Thymus (tissue), 11 donors: ENCODE measurements around the gene PCDHGA5. TPM values are rescaled to one million over a fixed set of nuclear protein-coding genes. Genes with fewer than 3 reads are reported as not detected.
"Not testable (repeated sequence)": the region's sequence is repeated elsewhere in the genome, so short reads cannot be mapped to it uniquely, and the experiment has no call there.

ENCODE experiments used
- DNase-seq, 9 donors: peaks; one replicate each; pipeline ENCODE4 v3.0.0-alpha.2; 2013; ENCODE audit warnings: low spot score in 9 of 9, low read depth in 6 of 9, missing footprints in 1 of 9
- H3K27ac ChIP-seq, 2 donors: one replicate each; pipeline ENCODE4 v1.5.1; 2013; ENCODE audit warnings: control low read depth in 1 of 2, low read depth in 1 of 2, low read length in 1 of 2, mild to moderate bottlenecking in 1 of 2, moderate library complexity in 1 of 2
- H3K27me3 ChIP-seq, 2 donors: one replicate each; pipeline ENCODE4 v1.5.1; 2013; ENCODE audit warnings: low read length in 1 of 2; ENCODE audit not compliant: control insufficient read depth in 2 of 2, insufficient read depth in 1 of 2
- H3K36me3 ChIP-seq, 2 donors: one replicate each; pipeline ENCODE4 v1.5.1; 2013; ENCODE audit warnings: low read length in 1 of 2, mild to moderate bottlenecking in 1 of 2, moderate library complexity in 1 of 2; ENCODE audit not compliant: control insufficient read depth in 2 of 2, insufficient read depth in 2 of 2
- H3K4me1 ChIP-seq, 2 donors: one replicate each; pipeline ENCODE4 v1.5.1; 2013; ENCODE audit warnings: low read length in 2 of 2; ENCODE audit not compliant: control insufficient read depth in 2 of 2, insufficient read depth in 2 of 2
- H3K4me3 ChIP-seq, 2 donors: one replicate each; pipeline ENCODE4 v1.5.1; 2013; ENCODE audit warnings: low read length in 2 of 2, control low read depth in 1 of 2, mild to moderate bottlenecking in 1 of 2
- H3K9me3 ChIP-seq, 2 donors: one replicate each; pipeline ENCODE4 v1.5.1; 2013; ENCODE audit warnings: low read length in 1 of 2, mild to moderate bottlenecking in 1 of 2; ENCODE audit not compliant: control insufficient read depth in 2 of 2, insufficient read depth in 1 of 2
- WGBS: extraction: QIAGEN DNeasy Blood & Tissue Kit; methylation state at CpG from one replicate; pipeline ENCODE4 v1.1.7; 2013; 5-methylcytosine and 5-hydroxymethylcytosine counted together
- polyA plus RNA-seq: library from polyadenylated mRNA; stranded (reverse); fragments of 200-250 nt; gene quantifications from one replicate; pipeline ENCODE4 v1.2.3, GENCODE V29; 2013
- total RNA-seq: library from RNA; stranded (reverse); fragments of 120-200 nt; gene quantifications from one replicate; pipeline ENCODE4 v1.2.4, GENCODE V29; 2013
- donor health status: healthy.

Gene PCDHGA5
- total and polyA plus RNA-seq, 2 donors, result 0.18 to 0.19 TPM

DNA sequence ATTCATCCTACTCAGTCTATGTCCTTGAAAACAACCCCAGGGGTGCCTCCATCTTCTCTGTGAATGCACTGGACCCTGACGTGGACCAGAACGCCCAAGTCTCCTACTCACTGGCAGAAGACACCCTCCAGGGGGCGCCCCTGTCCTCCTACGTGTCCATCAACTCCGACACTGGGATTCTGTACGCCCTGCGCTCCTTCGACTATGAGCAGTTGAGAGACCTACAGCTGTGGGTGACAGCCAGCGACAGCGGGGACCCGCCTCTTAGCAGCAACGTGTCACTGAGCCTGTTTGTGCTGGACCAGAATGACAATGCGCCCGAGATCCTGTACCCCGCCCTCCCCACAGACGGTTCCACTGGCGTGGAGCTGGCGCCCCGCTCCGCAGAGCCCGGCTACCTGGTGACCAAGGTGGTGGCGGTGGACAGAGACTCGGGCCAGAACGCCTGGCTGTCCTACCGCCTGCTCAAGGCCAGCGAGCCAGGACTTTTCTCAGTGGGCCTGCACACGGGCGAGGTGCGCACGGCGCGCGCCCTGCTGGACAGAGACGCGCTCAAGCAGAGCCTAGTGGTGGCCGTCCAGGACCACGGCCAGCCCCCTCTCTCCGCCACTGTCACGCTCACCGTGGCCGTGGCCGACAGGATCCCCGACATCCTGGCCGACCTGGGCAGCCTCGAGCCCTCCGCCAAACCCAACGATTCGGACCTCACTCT is 11.6 kb downstream of the PCDHGA5 start:
- peaks cover 0 to 50% of the 10 kb centered on the region in 2 donors for H3K27me3 ChIP-seq
- H3K4me3 ChIP-seq, H3K36me3 ChIP-seq, H3K4me1 ChIP-seq, DNase-seq, H3K27ac ChIP-seq: not testable (repeated sequence)
- WGBS, result 62% methylated on average over 40 of the region's 48 CpGs
- peaks cover 12 to 47% of the 10 kb centered on the region in 2 donors for H3K9me3 ChIP-seq

DNA sequence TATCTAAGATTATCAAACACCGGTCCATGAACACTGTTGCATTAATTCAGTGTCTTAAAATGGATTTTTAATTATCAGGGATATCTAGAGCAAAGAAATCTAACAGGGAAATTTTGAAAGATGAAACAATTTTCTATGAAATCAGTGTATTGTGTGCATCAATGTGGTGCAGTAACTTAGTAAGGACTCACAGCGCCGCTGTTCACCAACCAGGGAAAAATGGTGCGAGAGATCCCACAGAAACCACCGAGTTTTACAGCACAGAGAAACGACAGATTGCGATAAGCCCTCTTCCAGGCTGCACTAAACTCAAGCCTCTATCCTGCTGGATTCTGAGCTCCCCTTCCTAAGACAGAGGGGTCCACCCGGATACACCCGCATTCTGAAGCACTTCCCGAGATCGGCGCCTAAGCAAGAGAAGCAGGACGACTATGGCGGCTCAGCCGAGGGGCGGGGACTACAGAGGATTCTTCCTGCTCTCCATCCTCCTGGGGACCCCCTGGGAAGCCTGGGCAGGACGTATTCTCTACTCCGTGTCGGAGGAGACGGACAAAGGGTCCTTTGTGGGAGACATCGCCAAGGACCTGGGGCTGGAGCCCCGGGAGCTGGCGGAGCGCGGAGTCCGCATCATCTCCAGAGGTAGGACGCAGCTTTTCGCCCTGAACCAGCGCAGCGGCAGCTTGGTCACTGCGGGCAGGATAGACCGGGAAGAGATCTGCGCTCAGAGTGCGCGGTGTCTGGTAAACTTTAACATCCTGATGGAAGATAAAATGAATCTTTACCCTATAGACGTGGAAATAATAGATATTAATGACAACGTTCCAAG is 18.7 kb downstream of the PCDHGA5 start, which contains the start of gene PCDHGA7:
TSS of gene PCDHGA7 (plus strand) at position 274 of the 826 bp plus-strand sequence. CDS start at position 432, 158 bp downstream.
- H3K27ac ChIP-seq, result no peak within 1 kb of the TSS
- H3K36me3 ChIP-seq, result no peaks in the 10 kb centered on the region
- WGBS, result 23% methylated on average over 37 of the region's 37 CpGs
- H3K4me1 ChIP-seq, result no peaks in the 10 kb centered on the region
- H3K9me3 ChIP-seq, result peaks cover 7 to 25% of the 10 kb centered on the region in 2 donors
- H3K27me3 ChIP-seq, result peaks cover 3 to 39% of the 10 kb centered on the region in 2 donors
- peak within 1 kb of the TSS in 1 of 2 donors; percentile 27 for H3K4me3 ChIP-seq
- no peak for DNase-seq

- Histone ChIP-seq H3K9me3 (peaks cover 7 to 24% of the 10 kb centered on the region in 2 donors), H3K27me3 (peaks cover 3 to 42% of the 10 kb centered on the region in 2 donors), H3K27ac (no peak overlapping the region), H3K36me3 (no peaks in the 10 kb centered on the region), H3K4me1 (no peaks in the 10 kb centered on the region), H3K4me3 (no peak overlapping the region)
- no peak for DNase-seq
- 47% methylated on average over 21 of the region's 21 CpGs for WGBS
These were observed 19.4 kb downstream of the PCDHGA5 start for GRCh38 chr5:141383345-141383744.

GRCh38 chr5:141384471-141385267 is 20.7 kb downstream of the PCDHGA5 start:
- Histone ChIP-seq H3K27me3 (peaks cover 3 to 55% of the 10 kb centered on the region in 2 donors), H3K27ac (no peak overlapping the region), H3K9me3 (peaks cover 8 to 34% of the 10 kb centered on the region in 2 donors), H3K4me3 (no peak overlapping the region), H3K4me1 (no peaks in the 10 kb centered on the region), H3K36me3 (no peaks in the 10 kb centered on the region)
- no peak for DNase-seq
- 60% methylated on average over 43 of the region's 43 CpGs for WGBS

DNA sequence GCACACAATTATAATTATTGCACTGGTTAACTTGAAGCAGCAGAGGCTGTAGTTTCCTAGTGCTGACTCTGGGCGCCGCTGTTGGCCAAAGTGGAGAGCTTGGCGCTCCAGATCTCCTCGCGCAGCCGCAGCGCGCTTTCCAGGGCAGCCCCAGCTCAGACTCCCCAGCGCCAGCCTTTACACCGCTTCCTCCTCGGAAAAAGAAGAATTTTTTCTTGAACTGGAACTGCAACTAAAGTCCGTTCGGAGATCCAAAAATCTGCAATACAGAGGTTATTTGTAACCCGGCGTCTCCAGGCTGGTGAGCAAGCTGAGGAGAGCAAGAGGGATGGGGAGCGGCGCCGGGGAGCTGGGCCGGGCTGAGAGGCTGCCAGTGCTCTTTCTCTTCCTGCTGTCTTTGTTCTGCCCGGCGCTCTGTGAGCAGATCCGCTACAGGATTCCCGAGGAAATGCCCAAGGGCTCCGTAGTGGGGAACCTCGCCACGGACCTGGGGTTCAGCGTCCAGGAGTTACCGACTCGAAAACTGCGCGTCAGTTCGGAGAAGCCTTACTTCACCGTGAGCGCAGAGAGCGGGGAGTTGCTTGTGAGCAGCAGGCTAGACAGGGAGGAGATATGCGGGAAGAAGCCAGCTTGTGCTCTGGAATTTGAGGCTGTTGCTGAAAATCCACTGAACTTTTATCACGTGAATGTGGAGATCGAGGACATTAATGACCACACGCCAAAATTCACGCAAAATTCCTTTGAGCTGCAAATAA is 23.8 kb downstream of the PCDHGA5 start, which contains the start of gene PCDHGB4:
TSS of gene PCDHGB4 (plus strand) at position 142 of the 755 bp plus-strand sequence. CDS start at position 329, 187 bp downstream.
- peak in 1 of 9 donors; percentile 16 for DNase-seq
- H3K27ac ChIP-seq, H3K4me3 ChIP-seq, H3K36me3 ChIP-seq, H3K4me1 ChIP-seq: not testable (repeated sequence)
- 23% methylated on average over 22 of the region's 40 CpGs for WGBS
- Histone ChIP-seq H3K9me3 (peaks cover 10 to 38% of the 10 kb centered on the region in 2 donors), H3K27me3 (peaks cover 3 to 63% of the 10 kb centered on the region in 2 donors)

DNA sequence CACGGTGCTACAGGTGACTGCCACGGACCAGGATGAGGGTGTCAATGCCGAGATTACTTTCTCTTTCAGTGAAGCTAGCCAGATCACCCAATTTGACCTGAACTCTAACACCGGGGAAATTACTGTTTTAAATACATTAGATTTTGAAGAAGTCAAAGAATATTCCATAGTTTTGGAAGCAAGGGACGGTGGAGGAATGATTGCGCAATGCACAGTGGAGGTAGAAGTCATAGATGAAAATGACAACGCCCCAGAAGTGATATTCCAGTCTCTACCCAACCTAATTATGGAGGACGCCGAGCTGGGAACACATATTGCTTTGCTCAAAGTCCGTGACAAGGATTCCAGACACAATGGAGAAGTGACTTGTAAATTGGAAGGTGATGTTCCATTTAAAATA is 24.7 kb downstream of the PCDHGA5 start:
- no peak overlapping the region for H3K4me3 ChIP-seq
- H3K36me3 ChIP-seq, result no peaks in the 10 kb centered on the region
- H3K9me3 ChIP-seq, result peaks cover 6 to 38% of the 10 kb centered on the region in 2 donors
- WGBS, result 57% methylated on average over 10 of the region's 10 CpGs
- peaks cover 1 to 63% of the 10 kb centered on the region in 2 donors for H3K27me3 ChIP-seq
- H3K4me1 ChIP-seq, result no peaks in the 10 kb centered on the region
- H3K27ac ChIP-seq, result no peak overlapping the region
- DNase-seq, result no peak

DNA sequence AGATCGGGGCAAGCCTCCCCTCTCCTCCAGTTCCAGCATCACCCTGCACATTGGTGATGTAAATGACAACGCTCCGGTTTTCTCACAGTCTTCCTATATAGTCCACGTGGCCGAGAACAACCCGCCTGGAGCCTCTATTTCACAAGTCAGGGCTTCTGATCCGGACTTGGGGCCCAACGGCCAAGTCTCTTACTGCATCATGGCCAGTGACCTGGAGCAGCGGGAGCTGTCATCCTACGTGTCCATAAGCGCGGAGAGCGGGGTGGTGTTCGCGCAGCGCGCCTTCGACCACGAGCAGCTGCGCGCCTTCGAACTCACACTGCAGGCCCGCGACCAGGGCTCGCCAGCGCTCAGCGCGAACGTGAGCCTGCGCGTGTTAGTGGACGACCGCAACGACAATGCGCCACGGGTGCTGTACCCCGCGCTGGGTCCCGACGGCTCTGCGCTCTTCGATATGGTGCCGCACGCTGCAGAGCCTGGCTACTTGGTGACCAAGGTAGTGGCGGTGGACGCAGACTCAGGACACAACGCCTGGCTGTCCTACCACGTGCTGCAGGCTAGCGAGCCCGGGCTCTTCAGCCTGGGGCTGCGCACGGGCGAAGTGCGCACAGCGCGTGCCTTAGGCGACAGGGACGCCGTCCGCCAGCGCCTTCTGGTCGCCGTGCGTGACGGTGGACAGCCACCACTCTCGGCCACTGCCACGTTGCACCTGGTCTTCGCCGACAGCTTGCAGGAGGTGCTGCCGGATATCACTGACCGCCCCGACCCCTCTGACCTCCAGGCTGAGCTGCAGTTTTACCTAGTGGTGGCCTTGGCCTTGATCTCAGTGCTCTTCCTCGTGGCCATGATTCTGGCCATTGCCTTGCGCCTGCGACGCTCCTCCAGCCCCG is 25.4 kb downstream of the PCDHGA5 start:
- WGBS, result 50% methylated on average over 77 of the region's 77 CpGs

More for the DNA sequence above, 25.4 kb downstream of the PCDHGA5 start:
- Histone ChIP-seq H3K4me1 (no peaks in the 10 kb centered on the region), H3K27me3 (peaks cover 0 to 65% of the 10 kb centered on the region in 2 donors), H3K27ac (no peak overlapping the region), H3K9me3 (peaks cover 9 to 42% of the 10 kb centered on the region in 2 donors), H3K4me3 (no peak overlapping the region), H3K36me3 (no peaks in the 10 kb centered on the region)
- DNase-seq, result no peak
